ENCODE data around the gene TRIM33.

DNA sequence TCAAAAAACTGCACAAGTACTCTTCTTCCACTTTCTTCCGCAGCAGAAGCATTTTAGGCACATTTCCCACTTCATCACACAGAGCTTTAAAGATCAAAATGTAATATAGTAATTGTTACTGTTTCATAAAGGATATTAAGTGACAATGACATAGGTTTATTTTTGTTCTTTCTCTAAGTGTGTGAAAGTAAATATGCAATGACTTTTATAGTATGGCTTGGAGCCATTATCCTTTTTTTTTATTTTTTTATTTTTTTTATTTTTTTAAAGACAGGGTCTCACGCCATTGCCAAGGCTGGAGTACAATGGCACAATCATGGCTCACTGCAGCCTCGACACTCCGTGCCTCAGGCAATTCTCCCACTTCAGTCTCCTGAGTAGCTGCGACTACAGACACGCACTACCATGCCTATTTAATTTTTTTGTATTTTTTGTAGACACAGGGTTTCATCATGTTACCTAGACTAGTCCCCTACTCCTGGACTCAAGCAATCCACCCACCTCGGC, 7.0 kb downstream of the TRIM33 start:
- TF ChIP-seq, protein P1, sequence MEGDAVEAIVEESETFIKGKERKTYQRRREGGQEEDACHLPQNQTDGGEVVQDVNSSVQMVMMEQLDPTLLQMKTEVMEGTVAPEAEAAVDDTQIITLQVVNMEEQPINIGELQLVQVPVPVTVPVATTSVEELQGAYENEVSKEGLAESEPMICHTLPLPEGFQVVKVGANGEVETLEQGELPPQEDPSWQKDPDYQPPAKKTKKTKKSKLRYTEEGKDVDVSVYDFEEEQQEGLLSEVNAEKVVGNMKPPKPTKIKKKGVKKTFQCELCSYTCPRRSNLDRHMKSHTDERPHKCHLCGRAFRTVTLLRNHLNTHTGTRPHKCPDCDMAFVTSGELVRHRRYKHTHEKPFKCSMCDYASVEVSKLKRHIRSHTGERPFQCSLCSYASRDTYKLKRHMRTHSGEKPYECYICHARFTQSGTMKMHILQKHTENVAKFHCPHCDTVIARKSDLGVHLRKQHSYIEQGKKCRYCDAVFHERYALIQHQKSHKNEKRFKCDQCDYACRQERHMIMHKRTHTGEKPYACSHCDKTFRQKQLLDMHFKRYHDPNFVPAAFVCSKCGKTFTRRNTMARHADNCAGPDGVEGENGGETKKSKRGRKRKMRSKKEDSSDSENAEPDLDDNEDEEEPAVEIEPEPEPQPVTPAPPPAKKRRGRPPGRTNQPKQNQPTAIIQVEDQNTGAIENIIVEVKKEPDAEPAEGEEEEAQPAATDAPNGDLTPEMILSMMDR (IDR thresholded peaks at IDR 0.05): no peak
- TF ChIP-seq EZH2 (IDR thresholded peaks at IDR 0.05): no peak

All from neural progenitor cell (in vitro differentiated cells).